GM12878 (cell line): ENCODE results near the gene PPP2R2D. TPM values are rescaled to one million over a fixed set of nuclear protein-coding genes. Genes with fewer than 3 reads are reported as not detected.

ENCODE experiments used
- ATAC-seq: fragments of 200-7000 bp; cut with Tn5 transposase; 3 replicates; pipeline ENCODE4 v1.9.1; 2020; ENCODE audit warnings: mild to moderate bottlenecking, moderate library complexity
- BruUV-seq: library from RNA; stranded (reverse); fragments of 400-500 nt; replicated peaks from 2 replicates; lab custom pipeline; 2021; lab: Mats Ljungman, UMichigan
- CTCF ChIA-PET: fragments of 300-600 bp; sonication (Branson Sonifier 250); formaldehyde crosslinking; extraction: SDS; loops from one replicate; lab custom pipeline; 2021; ENCODE audit warnings: inconsistent platforms; lab: Yijun Ruan, JAX
- POLR2A ChIA-PET: fragments of 350-600 bp; formaldehyde crosslinking; extraction: SDS; loops from one replicate; lab custom pipeline; 2021; ENCODE audit warnings: inconsistent platforms; lab: Charles Lee
- RAD21 ChIA-PET: fragments of 300-600 bp; sonication (Branson Sonifier 250); formaldehyde crosslinking; loops from one replicate; lab custom pipeline; 2023; ENCODE audit warnings: antibody characterized with exemption; ENCODE audit not compliant: unreplicated experiment; lab: Charles Lee
- SMC1A ChIA-PET: fragments of 300-600 bp; sonication (Branson Sonifier 250); formaldehyde crosslinking; loops from one replicate; lab custom pipeline; 2023; ENCODE audit not compliant: unreplicated experiment, uncharacterized antibody; lab: Charles Lee
- DNase-seq: peaks from one replicate; pipeline ENCODE4 v3.0.0-alpha.2; 2011; ENCODE audit warnings: low read depth, low spot score
- FAIRE-seq: peaks from 3 replicates; lab custom pipeline; 2011; peaks lifted over from hg19 to GRCh38; lab: Jason Lieb, UNC
- H2AFZ ChIP-seq: 2 replicates; pipeline ENCODE4 v1.6.0; 2011; ENCODE audit warnings: low read depth, low read length, control low read depth; ENCODE audit not compliant: control insufficient read depth
- H3K27ac ChIP-seq: 2 replicates; pipeline ENCODE4 v1.5.1; 2011; ENCODE audit warnings: control low read depth; ENCODE audit not compliant: control insufficient read depth, insufficient read depth
- H3K27me3 ChIP-seq, 2 experiments: replicated peaks in 1 of 2; 2 replicates each; pipeline versions ENCODE4 v1.6.0 to v1.6.1; 2011; ENCODE audit warnings: low read length in 1 of 2; ENCODE audit not compliant: control insufficient read depth in 2 of 2, insufficient read depth in 2 of 2
- H3K36me3 ChIP-seq, 2 experiments: 2 replicates each; pipeline ENCODE4 v1.5.1; 2011; ENCODE audit warnings: low read length in 1 of 2; ENCODE audit not compliant: control insufficient read depth in 2 of 2, insufficient read depth in 2 of 2
- H3K4me1 ChIP-seq: 2 replicates; pipeline ENCODE4 v1.6.1; 2011; ENCODE audit warnings: mild to moderate bottlenecking, low read length, moderate library complexity, mixed read lengths; ENCODE audit not compliant: control insufficient read depth, insufficient read depth
- H3K4me2 ChIP-seq: 2 replicates; pipeline ENCODE4 v1.6.0; 2011; ENCODE audit warnings: control low read depth; ENCODE audit not compliant: control insufficient read depth, insufficient read depth
- H3K4me3 ChIP-seq: fragments of 200-600 bp; sonication (generic); 2 replicates; pipeline ENCODE4 v1.5.1; 2016
- H3K79me2 ChIP-seq: 2 replicates; pipeline ENCODE4 v1.6.0; 2011; ENCODE audit warnings: low read length; ENCODE audit not compliant: control insufficient read depth, insufficient read depth
- H3K9ac ChIP-seq: 2 replicates; pipeline ENCODE4 v1.8.0; 2011; ENCODE audit warnings: low read length, control low read depth, mixed read lengths; ENCODE audit not compliant: control insufficient read depth, insufficient read depth
- H3K9me3 ChIP-seq: replicated peaks from 3 replicates; pipeline ENCODE4 v1.5.1; 2011; ENCODE audit warnings: mild to moderate bottlenecking, low read length; ENCODE audit not compliant: control insufficient read depth, insufficient read depth
- H4K20me1 ChIP-seq: 2 replicates; pipeline ENCODE4 v1.6.0; 2011; ENCODE audit not compliant: control insufficient read depth, insufficient read depth
- CHD2 ChIP-seq: IDR thresholded peaks from 2 replicates; pipeline ENCODE4 v1.6.1; 2011; ENCODE audit warnings: low read depth, low read length, improper control_type of control experiment, borderline replicate concordance
- EZH2 ChIP-seq: IDR thresholded peaks from 2 replicates; pipeline ENCODE4 v1.6.1; 2012; ENCODE audit warnings: low read depth, mild to moderate bottlenecking, control low read depth, inconsistent platforms, low read length, borderline replicate concordance; ENCODE audit not compliant: control insufficient read depth
- KAT2A ChIP-seq: conservative IDR thresholded peaks from 2 replicates; pipeline ENCODE4 v1.6.1; 2011; ENCODE audit warnings: low read depth, low read length; ENCODE audit not compliant: control insufficient read depth
- MXI1 ChIP-seq: fragments of 150-350 bp; IDR thresholded peaks from 2 replicates; pipeline ENCODE4 v1.6.1; 2011; ENCODE audit warnings: low read depth, mild to moderate bottlenecking, inconsistent platforms, low read length, improper control_type of control experiment
- NFIC ChIP-seq: IDR thresholded peaks from 2 replicates; pipeline ENCODE4 v1.6.1; 2012; ENCODE audit warnings: low read depth, mild to moderate bottlenecking, inconsistent platforms, low read length, moderate library complexity
- PML ChIP-seq: IDR thresholded peaks from 2 replicates; pipeline ENCODE4 v1.6.1; 2012; ENCODE audit warnings: low read length, inconsistent platforms
- RFX5 ChIP-seq: IDR thresholded peaks from 2 replicates; pipeline ENCODE4 v1.6.1; 2011; ENCODE audit warnings: low read depth, low read length, improper control_type of control experiment
- ZSCAN29 ChIP-seq: fragments of 450-650 bp; IDR thresholded peaks from 2 replicates; pipeline ENCODE4 v1.6.1; 2017; ENCODE audit warnings: mild to moderate bottlenecking, moderate library complexity
- WGBS: methylation state at CpG from one replicate; pipeline ENCODE4 v1.1.6; 2016; ENCODE audit warnings: low lambda C conversion rate; ENCODE audit not compliant: insufficient replicate concordance, insufficient coverage; ENCODE audit errors: missing lambda C conversion rate; 5-methylcytosine and 5-hydroxymethylcytosine counted together
- in situ Hi-C: fragments of 300-500 bp; cut with MboI; formaldehyde crosslinking; loops from 9 replicates; pipeline ENCODE4 v1.14.3; 2018; ENCODE audit warnings: mixed read lengths
- intact Hi-C: fragments of 100-400 bp; cut with micrococcal nuclease; formaldehyde crosslinking; loops from one replicate; pipeline ENCODE4 v1.14.2; 2022; ENCODE audit not compliant: unreplicated experiment
- polyA plus RNA-seq, 11 experiments: library from polyadenylated mRNA; depleted of rRNA in 4 of 11; unstranded in 6 of 11; stranded (reverse) in 5 of 11; fragments of >200 nt; fragmentation: Nextera tagmentation in 4 of 11; fragmentation: Illumina TruSeq in 1 of 11; extraction: Ambion mirVana in 4 of 11; extraction: Trizol in 1 of 11; gene quantifications; 1 replicate in 1 of 11; 2 replicates in 10 of 11; pipeline versions ENCODE4 v1.2.1 to v1.2.3, GENCODE V29; 2011 to 2016; ENCODE audit warnings: inconsistent platforms in 2 of 11, missing spikeins in 2 of 11, low read depth in 1 of 11
- total RNA-seq, 4 experiments: library from RNA; depleted of rRNA in 3 of 4; stranded (reverse); fragments of >200 nt in 3 of 4; fragmentation: Illumina TruSeq in 1 of 4; extraction: Trizol in 1 of 4; gene quantifications; 2 replicates each; pipeline versions ENCODE4 v1.2.1 to v1.2.3, GENCODE V29; 2013 to 2021
- TF ChIP-seq, protein P1 (sequence below): IDR thresholded peaks from 2 replicates; pipeline ENCODE4 v1.6.1; 2012; ENCODE audit warnings: low read depth, low read length, improper control_type of control experiment
- TF ChIP-seq, protein P2 (sequence below): IDR thresholded peaks from 2 replicates; pipeline ENCODE4 v1.6.1; 2012; ENCODE audit warnings: low read depth, low read length, improper control_type of control experiment

Gene PPP2R2D
- total and polyA plus RNA-seq, 10 of the 15 experiments (the other 5 are each of a cell fraction or from before 2014, with no cell fraction given), result 2.8 to 41.9 (median 21.8) TPM

DNA sequence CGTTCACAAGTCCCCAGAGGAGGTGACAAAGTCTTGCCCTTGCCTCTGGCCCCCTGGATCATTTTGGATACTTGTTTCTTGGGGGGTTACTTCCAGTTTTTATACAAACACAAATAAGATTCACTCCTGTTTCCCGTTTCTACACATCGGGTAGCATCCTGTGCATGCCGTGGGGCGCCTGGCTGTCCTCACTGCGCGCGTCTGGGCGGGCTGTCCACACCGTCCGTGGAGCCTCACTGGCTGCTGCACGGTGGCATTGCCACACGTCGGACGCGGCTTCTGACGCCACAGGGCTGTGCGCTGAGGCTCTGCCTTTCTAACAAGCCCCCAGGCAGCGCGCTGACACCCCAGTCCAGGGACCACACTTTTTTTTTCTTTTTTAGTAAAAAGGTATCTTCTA lies 62.5 kb downstream of the PPP2R2D start:
- FAIRE-seq (no peak), ATAC-seq (no peak), DNase-seq (no peak)
- Histone ChIP-seq H3K4me2 (no peak overlapping the region), H3K27ac (no peak overlapping the region), H3K79me2 (no peaks in the 10 kb centered on the region), H2AFZ (no peak overlapping the region), H3K4me3 (no peak overlapping the region), H3K4me1 (no peaks in the 10 kb centered on the region), H3K9ac (no peak overlapping the region), H3K9me3 (no peaks in the 10 kb centered on the region), H3K27me3 (no peaks in the 10 kb centered on the region), H4K20me1 (no peaks in the 10 kb centered on the region), H3K36me3 (peaks cover 1 to 15% of the 10 kb centered on the region in 2 experiments; a peak in 3 of 4 replicates)
- TF ChIP-seq CHD2, result no peak
- TF ChIP-seq, protein P1, sequence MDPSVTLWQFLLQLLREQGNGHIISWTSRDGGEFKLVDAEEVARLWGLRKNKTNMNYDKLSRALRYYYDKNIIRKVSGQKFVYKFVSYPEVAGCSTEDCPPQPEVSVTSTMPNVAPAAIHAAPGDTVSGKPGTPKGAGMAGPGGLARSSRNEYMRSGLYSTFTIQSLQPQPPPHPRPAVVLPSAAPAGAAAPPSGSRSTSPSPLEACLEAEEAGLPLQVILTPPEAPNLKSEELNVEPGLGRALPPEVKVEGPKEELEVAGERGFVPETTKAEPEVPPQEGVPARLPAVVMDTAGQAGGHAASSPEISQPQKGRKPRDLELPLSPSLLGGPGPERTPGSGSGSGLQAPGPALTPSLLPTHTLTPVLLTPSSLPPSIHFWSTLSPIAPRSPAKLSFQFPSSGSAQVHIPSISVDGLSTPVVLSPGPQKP, result no peak
- no peak for TF ChIP-seq RFX5
- no peak for TF ChIP-seq PML
- TF ChIP-seq MXI1, result no peak
- TF ChIP-seq, protein P2, sequence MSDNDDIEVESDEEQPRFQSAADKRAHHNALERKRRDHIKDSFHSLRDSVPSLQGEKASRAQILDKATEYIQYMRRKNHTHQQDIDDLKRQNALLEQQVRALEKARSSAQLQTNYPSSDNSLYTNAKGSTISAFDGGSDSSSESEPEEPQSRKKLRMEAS, result no peak
- TF ChIP-seq EZH2, result no peak
- no peak for TF ChIP-seq ZSCAN29
- TF ChIP-seq KAT2A, result no peak
- no peak for TF ChIP-seq NFIC
- 98% methylated on average over 20 of the region's 20 CpGs for WGBS
- CTCF ChIA-PET, result no interaction called here
- BruUV-seq, result no TSS peak
- in situ Hi-C loops, result no loop called here
- intact Hi-C loops, result no loop called here
- RAD21 ChIA-PET, result no interaction called here
- SMC1A ChIA-PET, result no interaction called here
- POLR2A ChIA-PET, result no interaction called here
